Muscle of leg (tissue), 11 donors: Measurements from ENCODE around the gene OTOF. TPM values are rescaled to one million over a fixed set of nuclear protein-coding genes. Genes with fewer than 3 reads are reported as not detected.

Experiments
- DNase-seq: peaks from one replicate; pipeline ENCODE4 v3.0.0; 2013
- H3K27ac ChIP-seq: one replicate; pipeline ENCODE4 v1.5.1; 2013; ENCODE audit warnings: mild to moderate bottlenecking, low read length, control low read depth
- H3K27me3 ChIP-seq: one replicate; pipeline ENCODE4 v1.6.1; 2013; ENCODE audit warnings: low read length; ENCODE audit not compliant: control insufficient read depth, insufficient read depth
- H3K36me3 ChIP-seq: one replicate; pipeline ENCODE4 v1.6.1; 2013; ENCODE audit warnings: low read length; ENCODE audit not compliant: control insufficient read depth, insufficient read depth
- H3K4me1 ChIP-seq: one replicate; pipeline ENCODE4 v1.6.1; 2013; ENCODE audit warnings: low read length; ENCODE audit not compliant: control insufficient read depth, insufficient read depth
- H3K4me3 ChIP-seq: one replicate; pipeline ENCODE4 v1.5.1; 2013; ENCODE audit warnings: low read length, control low read depth
- H3K9me3 ChIP-seq: replicated peaks from 2 replicates; pipeline ENCODE4 v1.6.1; 2013; ENCODE audit warnings: low read depth, low read length; ENCODE audit not compliant: control insufficient read depth
- WGBS: methylation state at CpG from one replicate; pipeline ENCODE4 v1.1.5; 2013; ENCODE audit warnings: missing lambda C conversion rate; ENCODE audit not compliant: insufficient coverage; 5-methylcytosine and 5-hydroxymethylcytosine counted together
- polyA plus RNA-seq, 8 donors: library from polyadenylated mRNA; unstranded; fragments of 120-200 nt; gene quantifications; one replicate each; pipeline versions ENCODE4 v1.2.1 to v1.2.3, GENCODE V29; 2013; ENCODE audit warnings: inconsistent platforms in 1 of 8, low replicate concordance in 1 of 8; ENCODE audit not compliant: insufficient read length in 8 of 8, insufficient read depth in 1 of 8
- total RNA-seq: library from RNA; stranded (reverse); fragments of 120-200 nt; gene quantifications from one replicate; pipeline ENCODE4 v1.2.4, GENCODE V29; 2013

Gene OTOF
- total and polyA plus RNA-seq, 9 donors = 8.6 to 28.0 (median 17.9) TPM

GRCh38 chr2:26504002-26504401, 26.1 kb upstream of the OTOF start:
- H3K4me3 ChIP-seq = peak overlapping the region; percentile 39
- no peaks in the 10 kb centered on the region for H3K9me3 ChIP-seq
- no peaks in the 10 kb centered on the region for H3K36me3 ChIP-seq
- H3K27me3 ChIP-seq = peaks cover 11% of the 10 kb centered on the region
- no peak for DNase-seq
- H3K4me1 ChIP-seq = peaks cover 19% of the 10 kb centered on the region
- H3K27ac ChIP-seq = no peak overlapping the region
- 30% methylated on average over 9 of the region's 13 CpGs for WGBS

GRCh38 chr2:26503231-26503880, 25.4 kb upstream of the OTOF start:
- peaks cover 20% of the 10 kb centered on the region for H3K4me1 ChIP-seq
- H3K9me3 ChIP-seq = no peaks in the 10 kb centered on the region
- peak; percentile 81 for DNase-seq
- peak overlapping the region; percentile 39 for H3K4me3 ChIP-seq
- H3K36me3 ChIP-seq = no peaks in the 10 kb centered on the region
- peaks cover 11% of the 10 kb centered on the region for H3K27me3 ChIP-seq
- WGBS = 2% methylated on average over 35 of the region's 41 CpGs
- H3K27ac ChIP-seq = peak overlapping the region; percentile 44

- DNase-seq = no peak
- no CpG with 5 or more reads among the region's 4 CpGs for WGBS
- Histone ChIP-seq H3K4me1 (peaks cover 29% of the 10 kb centered on the region), H3K4me3 (no peak overlapping the region), H3K27me3 (peaks cover 11% of the 10 kb centered on the region), H3K27ac (no peak overlapping the region), H3K9me3 (no peaks in the 10 kb centered on the region), H3K36me3 (no peaks in the 10 kb centered on the region)
Measured at GRCh38 chr2:26500406-26500805, 22.5 kb upstream of the OTOF start.

DNA sequence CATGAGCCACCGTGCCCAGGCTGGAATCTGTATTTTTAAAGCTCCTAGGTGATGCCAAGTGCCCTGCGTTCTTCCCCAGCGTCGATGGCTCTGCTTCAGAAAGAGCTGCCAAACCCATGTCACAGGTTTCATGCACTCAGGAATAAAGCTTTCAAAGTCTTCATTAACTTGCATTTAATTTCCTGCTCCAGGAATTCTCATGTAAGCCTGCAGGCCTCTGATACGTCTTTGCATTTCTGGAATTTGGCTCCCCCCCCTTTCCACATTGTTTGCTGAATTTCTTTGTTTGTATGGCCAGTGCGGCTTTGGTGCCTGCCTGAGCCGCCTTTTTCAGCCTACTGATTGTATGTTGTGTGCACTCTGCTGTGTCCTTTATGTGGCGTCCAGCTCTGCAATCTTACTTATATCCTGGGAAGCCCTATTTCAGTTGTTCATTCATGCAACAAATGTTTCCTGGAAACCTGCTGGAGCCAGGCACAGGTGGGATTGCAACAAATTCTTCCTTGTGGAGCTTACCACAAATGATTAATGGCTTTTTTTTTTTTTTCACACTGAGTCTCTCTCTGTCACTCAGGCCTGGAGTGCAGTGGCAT, 17.9 kb upstream of the OTOF start:
- no peak for DNase-seq
- 55% methylated on average over 5 of the region's 8 CpGs for WGBS
- Histone ChIP-seq H3K27me3 (no peaks in the 10 kb centered on the region), H3K36me3 (no peaks in the 10 kb centered on the region), H3K27ac (no peak overlapping the region), H3K4me1 (peaks cover 15% of the 10 kb centered on the region), H3K9me3 (no peaks in the 10 kb centered on the region), H3K4me3 (no peak overlapping the region)

- no peak overlapping the region for H3K27ac ChIP-seq
- no peaks in the 10 kb centered on the region for H3K9me3 ChIP-seq
- no peak for DNase-seq
- H3K4me3 ChIP-seq = no peak overlapping the region
- H3K36me3 ChIP-seq = no peaks in the 10 kb centered on the region
- WGBS = 91% methylated on average over 5 of the region's 8 CpGs
- H3K27me3 ChIP-seq = no peaks in the 10 kb centered on the region
- H3K4me1 ChIP-seq = peaks cover 15% of the 10 kb centered on the region
Measured at GRCh38 chr2:26494891-26495290, 17.0 kb upstream of the OTOF start.

DNA sequence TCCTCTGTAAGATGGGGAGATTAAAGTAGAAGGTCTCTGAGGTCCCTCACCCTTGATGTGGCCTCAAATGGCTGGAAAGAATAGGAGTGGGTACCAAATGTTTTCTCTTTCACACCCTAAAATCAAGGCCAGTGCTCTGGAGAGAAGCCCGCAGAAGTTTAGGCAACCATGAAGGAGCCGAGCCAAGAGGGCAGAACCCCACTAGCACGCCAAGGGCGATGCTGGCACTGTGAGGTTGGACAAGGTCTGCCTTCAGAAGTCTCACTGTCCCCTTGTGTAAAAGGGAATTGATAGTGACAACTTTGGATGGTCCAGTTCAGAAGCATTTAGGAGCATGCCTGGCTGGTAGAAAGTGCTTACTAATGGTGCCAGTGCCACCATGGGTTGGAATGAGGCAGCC, 16.3 kb upstream of the OTOF start:
- WGBS = 100% methylated on average over 4 of the region's 4 CpGs
- H3K4me3 ChIP-seq = no peak overlapping the region
- no peaks in the 10 kb centered on the region for H3K27me3 ChIP-seq
- H3K9me3 ChIP-seq = no peaks in the 10 kb centered on the region
- peaks cover 15% of the 10 kb centered on the region for H3K4me1 ChIP-seq
- no peak overlapping the region for H3K27ac ChIP-seq
- no peak for DNase-seq
- no peaks in the 10 kb centered on the region for H3K36me3 ChIP-seq

- no peaks in the 10 kb centered on the region for H3K36me3 ChIP-seq
- 88% methylated on average over 6 of the region's 10 CpGs for WGBS
- H3K4me1 ChIP-seq = peaks cover 18% of the 10 kb centered on the region
- no peaks in the 10 kb centered on the region for H3K9me3 ChIP-seq
- no peak for DNase-seq
- no peaks in the 10 kb centered on the region for H3K27me3 ChIP-seq
- no peak overlapping the region for H3K27ac ChIP-seq
- H3K4me3 ChIP-seq = no peak overlapping the region
Measured at GRCh38 chr2:26493566-26493965, 15.6 kb upstream of the OTOF start.

DNA sequence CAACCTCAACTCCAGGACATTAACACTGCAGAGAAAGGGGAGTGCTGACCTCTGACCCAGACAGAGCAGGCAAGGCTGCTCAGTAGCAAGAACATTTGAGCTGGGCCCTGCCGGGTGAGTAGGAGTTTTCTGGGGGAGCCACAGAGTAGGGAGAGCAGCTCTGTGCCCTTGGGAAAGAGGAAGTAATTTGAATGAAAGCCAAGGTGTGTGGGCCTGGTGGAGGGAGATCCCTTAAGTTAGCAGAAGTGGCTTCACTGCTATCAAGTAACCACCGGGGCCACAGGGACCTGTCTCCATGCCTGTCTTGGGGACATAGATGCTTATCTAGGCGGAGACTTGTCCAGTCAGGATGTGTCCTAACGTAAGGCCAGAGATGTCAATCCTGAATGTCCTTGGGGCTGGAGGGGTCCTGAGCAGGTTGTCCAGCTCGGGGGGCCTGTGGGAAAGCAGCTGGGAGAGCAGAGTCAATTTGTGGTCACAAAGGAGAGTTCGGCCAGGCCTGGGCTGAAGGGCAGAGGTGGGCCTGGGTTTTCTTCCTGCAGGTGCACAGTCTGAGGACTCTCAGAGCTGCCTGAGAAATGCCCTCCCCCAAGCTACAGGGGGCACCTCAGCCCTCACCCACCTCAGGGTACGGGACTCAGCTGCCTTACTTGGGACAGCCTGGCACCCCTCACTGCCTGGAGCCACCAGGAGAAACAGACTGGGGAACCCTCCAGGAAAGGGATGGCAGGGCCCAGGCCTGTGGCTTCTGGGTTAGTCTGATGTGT, 15.0 kb upstream of the OTOF start:
- no peak overlapping the region for H3K4me3 ChIP-seq
- 75% methylated on average over 6 of the region's 7 CpGs for WGBS
- no peak overlapping the region for H3K27ac ChIP-seq
- no peaks in the 10 kb centered on the region for H3K27me3 ChIP-seq
- DNase-seq = no peak
- H3K36me3 ChIP-seq = no peaks in the 10 kb centered on the region
- peaks cover 14% of the 10 kb centered on the region for H3K4me1 ChIP-seq
- H3K9me3 ChIP-seq = no peaks in the 10 kb centered on the region

DNA sequence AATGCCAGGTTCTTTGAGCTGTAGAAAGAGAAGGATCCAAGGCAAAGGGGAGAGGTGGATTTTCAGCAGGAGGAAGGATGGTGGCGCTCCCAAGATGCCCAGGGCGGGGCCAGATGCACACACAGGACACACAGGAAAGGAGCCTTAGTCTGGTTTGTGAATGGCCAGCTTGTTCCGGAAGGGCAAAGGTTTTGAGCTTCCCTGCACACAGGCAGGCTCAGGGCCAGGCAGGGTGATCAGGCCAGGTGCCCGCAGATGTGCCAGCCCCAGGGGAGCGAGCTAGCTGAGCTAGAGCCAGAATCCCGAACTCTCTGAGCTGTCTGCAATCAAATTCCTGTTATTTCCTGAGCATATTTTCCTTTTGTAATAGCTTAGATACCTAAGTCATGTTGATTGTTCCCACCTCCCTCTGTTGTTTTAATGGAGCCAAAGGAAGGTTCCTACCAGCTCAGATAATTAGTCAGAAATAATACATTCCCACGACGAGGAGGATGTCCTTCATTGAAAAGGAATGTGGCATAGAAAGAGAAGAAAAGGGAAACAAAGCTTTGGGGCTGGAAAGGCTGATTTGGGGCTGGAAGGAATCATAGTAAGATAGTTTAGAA, 13.7 kb upstream of the OTOF start:
- no peak for DNase-seq
- H3K4me3 ChIP-seq = no peak overlapping the region
- no peaks in the 10 kb centered on the region for H3K27me3 ChIP-seq
- 78% methylated on average over 7 of the region's 8 CpGs for WGBS
- H3K36me3 ChIP-seq = no peaks in the 10 kb centered on the region
- no peak overlapping the region for H3K27ac ChIP-seq
- H3K9me3 ChIP-seq = no peaks in the 10 kb centered on the region
- H3K4me1 ChIP-seq = peaks cover 22% of the 10 kb centered on the region

DNA sequence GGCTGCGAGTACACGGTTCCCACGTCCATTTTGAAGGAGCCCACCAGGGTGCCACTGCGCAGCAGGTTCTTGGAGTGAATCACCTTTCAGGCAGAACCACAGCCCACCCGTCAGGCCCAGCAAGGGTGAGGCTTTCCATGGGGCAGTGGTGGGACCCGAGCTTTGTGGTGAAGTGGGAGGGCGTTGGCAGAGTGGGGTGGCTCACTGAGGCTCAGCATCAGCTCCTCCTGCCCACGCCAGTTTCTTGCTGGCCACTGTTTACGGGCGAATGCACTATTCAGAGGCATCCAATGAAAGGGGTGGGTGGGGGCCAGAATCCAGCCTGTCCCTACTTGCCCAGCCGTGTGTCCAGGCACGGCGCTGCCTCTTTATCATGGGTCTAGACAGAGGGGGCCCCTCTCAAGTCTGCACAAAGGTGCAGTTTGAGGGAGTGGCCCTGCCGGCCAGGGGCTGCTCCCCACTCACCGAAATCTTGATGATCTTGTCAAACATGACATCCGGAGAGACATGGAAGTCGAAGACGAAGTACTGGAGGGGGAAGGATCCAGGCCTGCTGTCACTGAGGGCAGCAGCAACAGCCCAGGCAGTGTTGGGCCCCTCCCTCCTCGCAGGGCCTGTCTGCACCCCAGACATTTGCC, 11.4 kb upstream of the OTOF start:
- peaks cover 31% of the 10 kb centered on the region for H3K4me1 ChIP-seq
- H3K27ac ChIP-seq = no peak overlapping the region
- DNase-seq = no peak
- no peaks in the 10 kb centered on the region for H3K27me3 ChIP-seq
- WGBS = 75% methylated on average over 13 of the region's 19 CpGs
- no peaks in the 10 kb centered on the region for H3K36me3 ChIP-seq
- H3K9me3 ChIP-seq = no peaks in the 10 kb centered on the region
- no peak overlapping the region for H3K4me3 ChIP-seq
